Measurements from ENCODE around the gene AQR. TPM values are rescaled to one million over a fixed set of nuclear protein-coding genes. Genes with fewer than 3 reads are reported as not detected.

Gene AQR
- total and polyA plus RNA-seq, 2 of the 4 experiments (the other 2 are of a cell fraction) = 17.9 to 29.6 TPM

DNA sequence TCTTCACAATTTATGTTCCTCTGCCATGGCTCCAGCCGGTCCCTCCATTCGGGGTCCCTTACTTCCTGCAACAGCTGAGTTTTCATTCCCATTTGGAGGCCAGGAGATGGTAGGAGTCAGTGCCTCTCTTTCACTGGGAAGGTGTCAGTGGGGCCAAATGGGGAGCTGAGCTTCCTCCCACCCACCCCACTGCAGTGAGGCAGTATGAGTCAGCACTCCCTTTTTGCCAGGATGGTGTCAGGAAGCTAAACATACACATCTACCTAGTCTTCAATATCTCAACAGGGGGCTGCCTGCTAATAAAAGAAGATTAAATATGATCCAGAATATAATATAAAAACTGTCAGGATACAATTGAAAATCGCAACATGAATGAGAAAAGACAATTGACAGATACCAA is 161.5 kb downstream of the AQR start:
- Histone ChIP-seq H2AFZ (replicated peaks; ENCODE audit: low read length, poor library complexity) (no peak overlapping the region), H2AK9ac (replicated peaks; ENCODE audit: low read depth, low read length, poor library complexity) (no peak overlapping the region), H3K79me1 (ENCODE audit: low read depth in 1 of 2, low read length in 2 of 2) (peaks cover 0 to 1% of the 10 kb centered on the region in 2 experiments; a peak in 1 of 4 replicates), H2AK5ac (ENCODE audit: low read depth, low read length) (no peak overlapping the region; the same call in 1 of the 2 replicates), H3K56ac (ENCODE audit: extremely low read depth, insufficient read depth, low read length) (no peak overlapping the region), H3K4me2 (ENCODE audit: low read depth, low read length) (no peak overlapping the region), H3K4me1 (ENCODE audit: control insufficient read depth, insufficient read depth, low read length) (peaks cover 15% of the 10 kb centered on the region), H2BK20ac (ENCODE audit: low read depth, low read length) (no peak overlapping the region), H3K9me1 (ENCODE audit: insufficient read depth, low read length) (peaks cover 11% of the 10 kb centered on the region), H3K9ac (ENCODE audit: low read depth, low read length) (no peak overlapping the region), H2BK5ac (ENCODE audit: low read depth, low read length, poor library complexity, severe bottlenecking) (peak overlapping the region; percentile 34), H3K27ac (ENCODE audit: insufficient read depth, low read length) (no peak overlapping the region), H3K36me3 (ENCODE audit: control insufficient read depth, insufficient read depth, low read length) (no peaks in the 10 kb centered on the region), H3K18ac (ENCODE audit: low read depth, low read length) (0 out of 2 replicates have a peak overlapping the region, but pooled peaks have one; percentile 2), H3K27me3 (ENCODE audit: control insufficient read depth, insufficient read depth, low read length) (no peaks in the 10 kb centered on the region), H4K91ac (ENCODE audit: insufficient read depth, low read depth, low read length) (no peak overlapping the region), H4K20me1 (ENCODE audit: insufficient read depth, low read length) (no peaks in the 10 kb centered on the region), H2BK120ac (ENCODE audit: low read depth, low read length) (no peak overlapping the region; the same call in 1 of the 2 replicates), H3K14ac (replicated peaks; ENCODE audit: low read depth, low read length) (0 out of 2 replicates have a peak overlapping the region, but pooled peaks have one; percentile 7), H3K4me3 (ENCODE audit: insufficient read depth, low read depth, low read length) (no peak overlapping the region), H4K5ac (ENCODE audit: low read depth, low read length) (no peak overlapping the region), H2BK15ac (ENCODE audit: low read depth, low read length) (peak overlapping the region; percentile 41; the same call in 1 of the 3 replicates), H4K8ac (ENCODE audit: low read depth in 2 of 2, low read length in 2 of 2) (no peak overlapping the region), H3K9me3 (ENCODE audit: control insufficient read depth, insufficient read depth, low read length) (no peaks in the 10 kb centered on the region), H3K23ac (ENCODE audit: low read depth, low read length) (no peak overlapping the region), H3K4ac (ENCODE audit: low read depth, low read length) (peak overlapping the region; percentile 9; the same call in 1 of the 2 replicates)
- ChIA-PET CTCF (no interaction called here), POLR2A (ENCODE audit: unreplicated experiment) (no interaction called here)
- dilution Hi-C loops (cut with HindIII; ENCODE audit: low sequenced_read_pairs, unreplicated experiment) (no loop called here), in situ Hi-C loops (cut with MboI; ENCODE audit: low sequenced_read_pairs) (no loop called here), intact Hi-C loops (cut with micrococcal nuclease) (no loop called here)
- peak; percentile 78 for DNase-seq
- no peak for TF ChIP-seq CTCF (conservative IDR thresholded peaks at IDR 0.05; ENCODE audit: low read depth, low read length)
- TF ChIP-seq BHLHE40 (IDR thresholded peaks at IDR 0.05; ENCODE audit: low read depth, low read length) = no peak
- TF ChIP-seq MAFK (IDR thresholded peaks at IDR 0.05; ENCODE audit: low read depth, low read length) = 0 out of 2 replicates have a peak, but pooled peaks have one; percentile 3
- TF ChIP-seq RCOR1 (IDR thresholded peaks at IDR 0.05; ENCODE audit: insufficient replicate concordance, low read length) = no peak
- TF ChIP-seq MXI1 (IDR thresholded peaks at IDR 0.05; ENCODE audit: borderline replicate concordance, low read depth, low read length) = no peak
- peak; percentile 44; the same call in 1 of the 2 replicates for TF ChIP-seq MAZ (IDR thresholded peaks at IDR 0.05; ENCODE audit: borderline replicate concordance, low read depth, low read length)
- TF ChIP-seq POLR2A (IDR thresholded peaks at IDR 0.05; ENCODE audit: low read depth, low read length) = no peak
- no peak for TF ChIP-seq NFE2L2 (IDR thresholded peaks at IDR 0.05; ENCODE audit: low read depth, low read length)
- TF ChIP-seq FOS (IDR thresholded peaks at IDR 0.05; ENCODE audit: low read depth, low read length) = 0 out of 2 replicates have a peak, but pooled peaks have one; percentile 24
- no TSS peak for BruUV-seq (replicated peaks)
- WGBS, 2 experiments (ENCODE audit: extremely low coverage in 2 of 2, insufficient read length in 1 of 2) = no CpG with 5 or more reads among the region's 3 CpGs
- ATAC-seq (ENCODE audit: low read depth) = no peak

Data from IMR-90 (cell line).